CD4-positive, alpha-beta T cell treated with Interferon gamma for 1 hour (primary cell): ENCODE data around the gene ZNF511.
"Not testable (repeated sequence)": the region's sequence is repeated elsewhere in the genome, so short reads cannot be mapped to it uniquely, and the experiment has no call there.

Experiments used
- DNase-seq: peaks from one replicate; pipeline ENCODE4 v3.0.0-alpha.2; 2020

Gene ZNF511

GRCh38 chr10:133308421-133309099, at the start of gene ZNF511, which contains the start of gene TUBGCP2:
ZNF511 (plus strand) TSS chr10:133308914; CDS start chr10:133308944, 30 bp downstream.
TUBGCP2 (minus strand) TSS chr10:133308872; CDS start chr10:133302941, 5,931 bp downstream.
- peak; percentile 90 for DNase-seq

- DNase-seq, result no peak
Observed at GRCh38 chr10:133259602-133259989, 49.1 kb upstream of the ZNF511 start.

GRCh38 chr10:133260895-133261725, 47.6 kb upstream of the ZNF511 start:
- DNase-seq, result peak; percentile 71

- DNase-seq, result peak; percentile 88
Observed at GRCh38 chr10:133261726-133262325, 46.9 kb upstream of the ZNF511 start.

GRCh38 chr10:133262696-133263095, 46.0 kb upstream of the ZNF511 start:
- no peak for DNase-seq

- no peak for DNase-seq
Observed at GRCh38 chr10:133263674-133264073, 45.0 kb upstream of the ZNF511 start.

GRCh38 chr10:133264461-133264860, 44.3 kb upstream of the ZNF511 start:
- DNase-seq, result peak; percentile 62

- DNase-seq, result not testable (repeated sequence)
Observed at GRCh38 chr10:133265052-133265451, 43.7 kb upstream of the ZNF511 start.

- no peak for DNase-seq
Observed at GRCh38 chr10:133266056-133266795, 42.5 kb upstream of the ZNF511 start.

- no peak for DNase-seq
Observed at GRCh38 chr10:133267293-133267692, 41.4 kb upstream of the ZNF511 start.

- no peak for DNase-seq
Observed at GRCh38 chr10:133267829-133268228, 40.9 kb upstream of the ZNF511 start.

- no peak for DNase-seq
Observed at GRCh38 chr10:133268532-133268931, 40.2 kb upstream of the ZNF511 start.

- DNase-seq, result no peak
Observed at GRCh38 chr10:133269367-133269766, 39.3 kb upstream of the ZNF511 start.

- no peak for DNase-seq
Observed at GRCh38 chr10:133270204-133270603, 38.5 kb upstream of the ZNF511 start.

- DNase-seq, result no peak
Observed at GRCh38 chr10:133270773-133271297, 37.9 kb upstream of the ZNF511 start.

GRCh38 chr10:133271521-133272300, 37.0 kb upstream of the ZNF511 start:
- DNase-seq, result no peak

- no peak for DNase-seq
Observed at GRCh38 chr10:133272301-133272963, 36.3 kb upstream of the ZNF511 start.

GRCh38 chr10:133272964-133273420, 35.7 kb upstream of the ZNF511 start:
- DNase-seq, result no peak

- DNase-seq, result no peak
Observed at GRCh38 chr10:133273534-133274143, 35.1 kb upstream of the ZNF511 start.
